Stomach smooth muscle (tissue), 2 donors: ENCODE results near the gene PDLIM7.
A peak's percentile ranks its signal among the peaks of the same experiment; 100 is the strongest.

Source experiments
- H3K27ac ChIP-seq: one replicate; pipeline ENCODE4 v1.7.0; 2013; ENCODE audit warnings: mild to moderate bottlenecking, low read length, inconsistent platforms
- H3K27me3 ChIP-seq, 2 donors: one replicate each; pipeline ENCODE4 v1.7.0; 2013; ENCODE audit warnings: low read length in 2 of 2; ENCODE audit not compliant: insufficient read depth in 2 of 2, control insufficient read depth in 1 of 2
- H3K36me3 ChIP-seq, 2 donors: one replicate each; pipeline ENCODE4 v1.7.0; 2013; ENCODE audit warnings: low read length in 2 of 2; ENCODE audit not compliant: control insufficient read depth in 2 of 2, insufficient read depth in 2 of 2
- H3K4me1 ChIP-seq: one replicate; pipeline ENCODE4 v1.7.0; 2013; ENCODE audit warnings: low read length; ENCODE audit not compliant: control insufficient read depth, insufficient read depth
- H3K4me3 ChIP-seq, 2 donors: one replicate each; pipeline ENCODE4 v1.7.0; 2013; ENCODE audit warnings: low read length in 2 of 2
- H3K9ac ChIP-seq, 2 donors: one replicate each; pipeline ENCODE4 v1.7.0; 2013; ENCODE audit warnings: low read length in 2 of 2, mild to moderate bottlenecking in 1 of 2
- H3K9me3 ChIP-seq, 2 donors: one replicate each; pipeline ENCODE4 v1.7.0; 2013; ENCODE audit warnings: low read length in 2 of 2; ENCODE audit not compliant: control insufficient read depth in 2 of 2
- donor health status: healthy.
- donor health status: Pancreatic carcinoma.

PDLIM7 gene

DNA sequence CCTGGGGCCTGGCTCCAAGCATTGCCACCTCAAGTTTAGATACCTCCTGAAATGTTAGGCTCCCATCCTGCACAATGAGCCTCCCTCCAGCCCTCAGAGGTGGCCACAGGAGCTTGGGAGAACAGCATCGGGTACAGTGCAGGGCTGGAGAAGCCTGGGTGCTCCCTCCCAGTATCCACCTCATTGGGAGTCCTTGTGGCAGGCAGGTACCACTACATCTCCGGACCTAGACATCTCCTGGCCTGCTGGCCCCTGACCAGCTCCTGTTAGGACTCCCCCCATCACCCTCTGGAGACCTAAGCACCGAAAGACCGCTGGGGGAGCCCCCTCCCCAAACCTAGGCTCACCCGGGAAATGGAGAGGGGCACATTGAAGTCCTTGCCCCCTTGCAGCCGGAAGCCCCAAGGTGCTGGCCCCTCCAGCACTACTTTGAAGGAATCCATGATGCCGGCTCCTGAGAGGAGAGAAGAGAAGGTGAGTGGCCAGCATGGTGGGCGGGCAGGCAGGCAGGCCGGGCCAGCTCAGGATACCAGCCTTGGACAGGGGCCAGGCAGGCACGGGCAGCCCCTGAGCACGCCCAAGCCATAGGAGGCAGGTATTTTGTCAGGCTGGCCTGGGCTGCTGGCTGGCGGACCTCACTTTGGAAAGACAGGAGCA lies 1.2 kb downstream of the PDLIM7 start:
- Histone ChIP-seq H3K9me3 (no peaks in the 10 kb centered on the region), H3K27me3 (no peaks in the 10 kb centered on the region), H3K4me1 (peaks cover 73% of the 10 kb centered on the region), H3K27ac (peak overlapping the region; percentile 100), H3K9ac (peak overlapping the region; percentile 76 to 97), H3K36me3 (peaks cover 14 to 15% of the 10 kb centered on the region in 2 donors), H3K4me3 (peak overlapping the region; percentile 82 to 85)

DNA sequence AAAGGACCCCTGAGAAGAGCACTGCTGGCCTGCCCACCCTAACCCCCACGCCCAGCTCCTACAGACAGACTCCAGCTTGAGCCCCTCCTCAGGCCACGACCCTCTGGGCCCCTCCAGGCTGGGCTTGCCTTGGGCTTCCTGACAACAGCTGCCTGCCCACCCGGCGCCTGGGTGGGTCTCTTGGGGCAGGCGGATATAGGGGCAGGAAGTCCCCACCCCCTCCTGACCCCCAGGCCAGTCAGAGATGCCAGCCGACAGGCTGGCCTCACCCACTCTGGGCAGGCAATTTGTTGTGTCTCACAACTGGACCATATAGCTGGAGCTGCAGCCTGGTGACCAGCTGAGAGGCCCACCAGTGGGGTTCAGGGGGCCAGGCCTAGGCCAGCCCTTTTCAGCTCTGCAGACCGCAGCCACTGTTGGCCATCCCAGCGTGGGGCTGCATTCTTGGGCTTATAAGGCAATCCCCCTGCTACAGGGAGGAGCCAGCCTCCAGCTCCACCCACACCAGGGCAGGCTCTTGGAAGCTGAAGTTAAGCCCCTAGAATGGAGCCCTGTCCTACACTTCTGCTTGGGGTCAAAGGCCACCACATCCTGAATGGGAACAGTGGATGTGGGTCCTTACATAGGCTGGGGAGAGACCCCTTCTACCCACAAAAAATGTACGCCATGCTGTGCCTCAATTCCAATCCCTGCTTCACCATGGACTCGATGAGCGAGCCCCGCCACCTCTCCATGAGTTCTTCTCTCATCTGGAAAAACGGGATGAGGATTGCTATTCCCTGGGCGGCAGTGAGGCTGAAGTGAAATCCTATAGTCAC lies 2.0 kb downstream of the PDLIM7 start:
- Histone ChIP-seq H3K27ac (peak overlapping the region; percentile 100), H3K4me3 (peak overlapping the region; percentile 82 to 85), H3K27me3 (no peaks in the 10 kb centered on the region), H3K4me1 (peaks cover 73% of the 10 kb centered on the region), H3K9me3 (no peaks in the 10 kb centered on the region), H3K9ac (peak overlapping the region; percentile 76 to 97), H3K36me3 (peaks cover 17 to 21% of the 10 kb centered on the region in 2 donors)

DNA sequence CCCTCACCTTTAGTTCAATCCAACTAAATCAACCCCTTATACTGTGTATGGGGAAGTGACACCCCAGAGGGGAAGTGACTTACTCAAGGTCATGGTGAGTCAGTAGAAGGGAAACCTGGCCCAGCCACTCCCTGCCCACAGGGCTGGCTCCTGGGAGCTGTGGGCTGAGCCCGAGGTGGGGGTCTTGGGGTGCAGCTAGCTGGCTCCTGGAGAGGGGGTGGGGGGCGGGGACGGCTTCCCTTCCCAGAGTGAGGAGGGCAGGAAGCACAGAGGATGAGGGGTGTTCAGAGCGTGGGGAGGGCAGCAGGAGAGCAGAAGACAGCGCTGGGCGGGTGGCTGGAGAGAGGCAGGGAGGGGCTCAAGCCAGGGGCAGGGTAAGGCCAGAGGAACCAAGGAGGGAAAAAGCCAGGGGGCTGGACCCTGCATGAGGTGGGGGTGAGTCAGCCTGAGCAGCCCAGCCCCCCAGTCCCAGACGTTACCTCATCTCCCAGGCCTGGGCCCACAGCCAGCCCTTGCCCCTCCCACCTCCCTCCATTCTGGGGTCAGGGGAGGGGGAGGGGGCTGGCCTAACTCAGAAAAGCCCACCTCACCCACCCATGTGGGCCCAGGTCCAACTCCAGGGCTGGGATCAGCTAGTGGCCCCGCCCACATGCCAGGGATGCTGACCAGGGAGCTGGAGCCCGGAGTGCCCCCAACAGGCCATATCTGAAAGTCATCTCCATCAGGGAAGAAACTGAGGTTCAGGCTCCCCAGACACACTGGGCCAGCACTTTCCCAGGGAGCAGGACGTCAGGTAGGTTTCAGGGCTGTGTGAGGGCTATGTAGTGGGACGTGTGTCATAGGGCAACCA lies 2.8 kb downstream of the PDLIM7 start:
- peak overlapping the region; percentile 100 for H3K27ac ChIP-seq

DNA sequence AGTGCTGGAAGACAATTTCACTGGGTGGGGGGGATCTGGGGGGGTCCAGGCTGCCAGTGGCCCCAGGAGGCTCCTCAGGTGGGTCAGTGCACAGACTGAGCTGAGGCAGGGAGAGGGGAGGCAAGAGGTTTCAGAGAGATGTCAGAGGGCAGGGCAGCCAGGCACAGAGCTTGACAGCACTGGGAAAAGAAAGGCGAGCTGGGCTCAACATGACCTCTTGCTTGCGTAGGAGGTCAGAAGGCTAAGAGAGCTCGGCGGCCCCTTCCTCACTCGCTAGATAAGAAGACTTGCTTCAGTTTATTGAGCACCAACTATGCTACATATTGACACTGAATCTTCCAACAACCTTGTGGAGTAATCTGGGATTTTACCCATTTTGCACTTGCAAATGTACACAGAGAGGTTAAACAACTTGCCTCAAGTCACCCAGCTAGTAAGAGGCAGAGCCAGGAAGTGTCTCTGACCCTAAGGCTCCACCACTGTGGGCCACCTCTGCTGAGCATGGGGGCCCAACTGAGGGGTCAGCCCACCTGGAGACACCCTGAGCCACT lies 3.5 kb downstream of the PDLIM7 start:
- H3K27me3 ChIP-seq, result no peaks in the 10 kb centered on the region
- peaks cover 86% of the 10 kb centered on the region for H3K4me1 ChIP-seq
- H3K9me3 ChIP-seq, result no peaks in the 10 kb centered on the region
- H3K36me3 ChIP-seq, result peaks cover 27 to 32% of the 10 kb centered on the region in 2 donors
- H3K27ac ChIP-seq, result peak overlapping the region; percentile 100
- H3K9ac ChIP-seq, result peak overlapping the region; percentile 75 to 76
- peak overlapping the region; percentile 63 to 85 for H3K4me3 ChIP-seq

More for the DNA sequence above, 2.8 kb downstream of the PDLIM7 start:
- Histone ChIP-seq H3K4me3 (peak overlapping the region; percentile 82 to 85), H3K9ac (peak overlapping the region; percentile 76 to 97), H3K9me3 (no peaks in the 10 kb centered on the region), H3K27me3 (no peaks in the 10 kb centered on the region), H3K36me3 (peaks cover 24 to 28% of the 10 kb centered on the region in 2 donors), H3K4me1 (peaks cover 80% of the 10 kb centered on the region)

DNA sequence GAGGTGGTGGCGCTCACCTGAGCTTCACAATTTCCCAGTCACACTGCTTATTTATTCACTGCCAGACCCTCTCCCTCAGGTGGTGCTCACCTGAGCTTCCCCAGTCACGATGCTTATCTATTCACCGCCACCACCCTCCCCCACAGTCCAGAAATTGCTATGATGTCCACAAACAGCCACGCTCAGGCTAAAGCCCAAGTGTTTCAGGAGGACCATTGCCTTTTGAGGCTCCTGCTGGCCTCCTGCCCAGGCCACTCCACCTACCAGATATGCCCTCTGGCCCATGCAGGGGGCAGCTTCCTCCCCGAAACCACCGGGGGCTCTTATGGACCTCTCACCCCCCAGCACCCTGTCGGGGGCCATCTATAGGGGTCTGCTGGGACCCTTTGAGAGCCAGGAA lies 4.6 kb downstream of the PDLIM7 start:
- Histone ChIP-seq H3K27me3 (no peaks in the 10 kb centered on the region), H3K9ac (peak overlapping the region; percentile 75 to 76), H3K9me3 (no peaks in the 10 kb centered on the region), H3K36me3 (peaks cover 36 to 39% of the 10 kb centered on the region in 2 donors), H3K4me1 (peaks cover 80% of the 10 kb centered on the region), H3K27ac (peak overlapping the region; percentile 100), H3K4me3 (peak overlapping the region; percentile 58 to 85)

DNA sequence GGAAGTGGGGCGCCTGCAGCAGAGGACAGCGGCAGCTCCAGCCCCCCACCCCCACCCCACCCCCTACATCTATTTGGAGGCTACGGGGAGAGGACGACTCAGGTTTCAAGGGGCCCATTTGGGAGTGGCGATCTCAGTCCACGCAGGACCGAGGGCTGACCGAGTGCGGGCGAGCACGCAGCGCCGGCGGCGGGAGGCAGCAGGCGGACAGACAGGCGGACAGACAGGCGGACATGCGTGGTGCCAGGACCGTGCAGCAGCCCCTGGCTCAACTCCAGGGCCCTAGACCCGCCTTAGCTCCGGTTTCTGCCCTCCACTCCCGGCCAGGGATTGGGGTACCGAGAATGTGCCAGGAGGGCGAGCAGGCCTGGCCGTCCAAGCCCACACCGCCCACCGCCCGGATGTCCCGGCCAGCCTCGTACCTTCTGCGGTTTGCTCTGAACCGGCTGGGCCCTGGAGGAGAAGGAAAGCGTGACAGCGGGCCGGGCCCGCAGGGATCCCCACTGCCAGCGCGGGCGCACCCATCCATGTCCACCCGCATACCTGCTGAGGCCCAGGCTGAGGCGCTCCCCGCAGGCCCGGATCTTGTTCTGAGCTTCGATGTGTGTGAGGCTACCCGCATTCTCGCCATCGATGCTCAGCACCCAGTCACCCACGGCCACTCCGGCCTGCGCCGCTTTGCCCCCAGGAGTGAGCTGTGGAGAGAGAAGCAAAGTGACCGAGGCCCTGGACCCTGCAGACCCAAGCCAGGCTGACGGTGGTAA lies 5.2 kb downstream of the PDLIM7 start:
- peak overlapping the region; percentile 75 to 76 for H3K9ac ChIP-seq
- H3K36me3 ChIP-seq, result peaks cover 42 to 46% of the 10 kb centered on the region in 2 donors
- H3K4me1 ChIP-seq, result peaks cover 83% of the 10 kb centered on the region
- H3K4me3 ChIP-seq, result peak overlapping the region; percentile 58 to 85
- H3K27me3 ChIP-seq, result no peaks in the 10 kb centered on the region
- H3K9me3 ChIP-seq, result no peaks in the 10 kb centered on the region
- H3K27ac ChIP-seq, result peak overlapping the region; percentile 100

DNA sequence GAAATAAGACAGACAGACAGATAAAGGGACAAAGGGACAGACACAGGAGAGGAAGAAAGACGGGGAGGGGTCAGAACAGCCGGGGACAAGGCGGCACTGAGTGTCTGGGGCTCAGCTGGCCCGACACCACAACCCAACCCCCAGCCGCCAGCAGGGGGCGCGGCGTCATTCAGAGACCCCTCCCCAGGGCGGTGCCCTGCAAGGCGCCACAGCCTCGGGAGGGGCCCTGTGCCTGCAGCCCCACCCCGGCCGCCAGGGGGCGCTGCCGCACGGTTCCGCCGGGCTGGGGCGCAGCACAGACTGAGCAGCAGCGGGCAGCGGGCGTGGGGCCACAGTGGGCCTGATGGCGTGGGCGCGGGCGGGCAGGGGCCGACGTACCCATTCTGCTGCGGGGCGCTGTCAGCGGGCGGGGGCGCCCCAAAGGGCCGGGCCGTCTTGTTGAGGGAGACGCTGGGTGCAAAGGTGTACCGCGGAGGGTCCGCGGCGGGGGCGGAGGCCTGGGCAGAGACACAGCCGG lies 5.9 kb downstream of the PDLIM7 start:
- Histone ChIP-seq H3K4me3 (no peak overlapping the region), H3K36me3 (peaks cover 44 to 47% of the 10 kb centered on the region in 2 donors), H3K9ac (no peak overlapping the region), H3K27me3 (no peaks in the 10 kb centered on the region), H3K9me3 (no peaks in the 10 kb centered on the region), H3K4me1 (peaks cover 83% of the 10 kb centered on the region), H3K27ac (peak overlapping the region; percentile 77)

DNA sequence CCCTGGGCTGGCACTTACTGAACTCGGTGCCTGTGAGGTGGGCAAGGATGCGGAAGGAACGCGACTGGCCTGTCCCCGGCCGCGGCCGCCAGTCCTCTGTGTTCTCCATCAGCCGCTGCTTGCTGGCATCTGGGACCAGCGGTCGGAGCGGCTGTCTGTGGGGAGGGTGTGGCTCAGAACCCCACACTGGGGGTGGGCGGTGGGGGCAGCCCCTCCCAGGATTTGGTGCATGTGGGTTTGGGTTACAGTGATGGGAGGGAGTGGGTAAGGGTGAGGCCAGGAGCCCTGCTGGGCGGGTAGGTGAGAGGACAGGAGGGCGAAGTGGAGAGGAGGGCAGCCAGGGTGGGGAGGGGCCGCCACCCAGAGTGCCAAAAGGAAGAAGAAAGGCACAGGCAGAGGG lies 6.4 kb downstream of the PDLIM7 start:
- peak overlapping the region; percentile 77 for H3K27ac ChIP-seq
- no peaks in the 10 kb centered on the region for H3K9me3 ChIP-seq
- H3K27me3 ChIP-seq, result no peaks in the 10 kb centered on the region
- H3K9ac ChIP-seq, result no peak overlapping the region
- peaks cover 82% of the 10 kb centered on the region for H3K4me1 ChIP-seq
- peaks cover 45 to 52% of the 10 kb centered on the region in 2 donors for H3K36me3 ChIP-seq
- H3K4me3 ChIP-seq, result peak overlapping the region in 1 of 2 donors; percentile 15

DNA sequence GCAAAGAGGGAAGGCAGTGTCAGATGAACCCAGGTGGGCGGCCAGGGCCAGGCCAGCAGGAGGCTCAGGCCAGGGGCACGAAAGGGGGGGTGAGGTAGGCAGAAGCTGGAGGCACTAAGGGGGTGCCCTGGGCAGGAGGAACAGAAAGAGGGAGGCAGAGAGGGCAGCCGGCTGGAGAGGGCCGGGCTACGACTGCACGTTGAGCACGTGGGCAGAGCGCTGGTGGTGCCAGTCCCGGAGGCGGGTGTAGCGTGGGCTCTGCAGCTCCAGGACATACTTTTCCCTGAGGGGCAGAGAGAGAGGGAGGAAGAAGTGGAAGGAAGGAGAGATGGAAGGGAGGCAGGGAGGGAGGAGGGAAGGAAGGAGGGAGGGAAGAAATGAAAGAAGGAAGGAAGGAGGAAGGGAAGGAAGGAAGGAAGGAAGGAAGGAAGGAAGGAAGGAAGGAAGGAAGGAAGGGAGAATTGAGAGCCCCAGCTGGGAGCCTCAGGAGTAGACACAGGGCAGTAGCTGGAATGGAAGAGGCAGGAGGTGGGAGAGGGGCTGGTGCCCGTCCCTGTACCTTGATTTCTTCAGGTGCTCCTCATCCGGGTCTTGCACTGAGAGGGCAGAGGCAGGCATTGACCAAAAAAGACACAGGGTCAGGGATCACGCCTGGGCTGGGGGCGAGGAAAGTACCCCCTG lies 7.0 kb downstream of the PDLIM7 start:
- peak overlapping the region; percentile 77 for H3K27ac ChIP-seq
- H3K9ac ChIP-seq, result peak overlapping the region in 1 of 2 donors; percentile 18
- no peaks in the 10 kb centered on the region for H3K9me3 ChIP-seq
- H3K27me3 ChIP-seq, result no peaks in the 10 kb centered on the region
- peaks cover 81% of the 10 kb centered on the region for H3K4me1 ChIP-seq
- H3K36me3 ChIP-seq, result peaks cover 46 to 49% of the 10 kb centered on the region in 2 donors
- H3K4me3 ChIP-seq, result peak overlapping the region in 1 of 2 donors; percentile 22
